ENCODE results near the gene OR10G6. TPM values are rescaled to one million over a fixed set of nuclear protein-coding genes. Genes with fewer than 3 reads are reported as not detected.

OR10G6 gene
- total RNA-seq (2021; ENCODE audit: unreplicated experiment) (not detected), Bru-seq, nascent RNA (not detected), BruChase-seq, experiment 1, labeled RNA remaining after a 2-hour chase (not detected), BruChase-seq, experiment 2, labeled RNA remaining after a 6-hour chase (not detected)
- polyA plus RNA-seq (2012; ENCODE audit: insufficient read length): not detected
- long read RNA-seq: 0 reads

- CTCF ChIA-PET: no interaction called here
- BruUV-seq (replicated peaks): no TSS peak
- ATAC-seq (no peak), DNase-seq (ENCODE audit: low read depth, low spot score) (no peak)
- Histone ChIP-seq H3K4me1 (ENCODE audit: control insufficient read depth, insufficient read depth, low read length) (no peaks in the 10 kb centered on the region), H3K27ac (ENCODE audit: low read length) (no peak within 1 kb of the TSS), H3K27me3 (ENCODE audit: control insufficient read depth, insufficient read depth, low read length) (no peaks in the 10 kb centered on the region), H3K9me3 (ENCODE audit: control insufficient read depth, insufficient read depth, low read depth, low read length) (no peaks in the 10 kb centered on the region), H3K36me3 (ENCODE audit: control insufficient read depth, insufficient read depth, low read length) (no peaks in the 10 kb centered on the region), H3K4me3 (ENCODE audit: low read depth in 2 of 2, low read length in 2 of 2) (no peak within 1 kb of the TSS)
- in situ Hi-C loops (cut with HindIII; ENCODE audit: low pct_unique_long_range_greater_than_20kb, low sequenced_read_pairs) (no loop called here), intact Hi-C loops (cut with micrococcal nuclease; ENCODE audit: unreplicated experiment) (no loop called here)
- TF ChIP-seq POLR2AphosphoS5 (IDR thresholded peaks at IDR 0.05; ENCODE audit: low read depth, low read length) (no peak), SIN3A (IDR thresholded peaks at IDR 0.05; ENCODE audit: borderline replicate concordance, insufficient read depth, low read depth, low read length) (no peak), TCF7L2 (IDR thresholded peaks at IDR 0.05; ENCODE audit: low read depth, low read length) (no peak)
- TF ChIP-seq, protein P1, sequence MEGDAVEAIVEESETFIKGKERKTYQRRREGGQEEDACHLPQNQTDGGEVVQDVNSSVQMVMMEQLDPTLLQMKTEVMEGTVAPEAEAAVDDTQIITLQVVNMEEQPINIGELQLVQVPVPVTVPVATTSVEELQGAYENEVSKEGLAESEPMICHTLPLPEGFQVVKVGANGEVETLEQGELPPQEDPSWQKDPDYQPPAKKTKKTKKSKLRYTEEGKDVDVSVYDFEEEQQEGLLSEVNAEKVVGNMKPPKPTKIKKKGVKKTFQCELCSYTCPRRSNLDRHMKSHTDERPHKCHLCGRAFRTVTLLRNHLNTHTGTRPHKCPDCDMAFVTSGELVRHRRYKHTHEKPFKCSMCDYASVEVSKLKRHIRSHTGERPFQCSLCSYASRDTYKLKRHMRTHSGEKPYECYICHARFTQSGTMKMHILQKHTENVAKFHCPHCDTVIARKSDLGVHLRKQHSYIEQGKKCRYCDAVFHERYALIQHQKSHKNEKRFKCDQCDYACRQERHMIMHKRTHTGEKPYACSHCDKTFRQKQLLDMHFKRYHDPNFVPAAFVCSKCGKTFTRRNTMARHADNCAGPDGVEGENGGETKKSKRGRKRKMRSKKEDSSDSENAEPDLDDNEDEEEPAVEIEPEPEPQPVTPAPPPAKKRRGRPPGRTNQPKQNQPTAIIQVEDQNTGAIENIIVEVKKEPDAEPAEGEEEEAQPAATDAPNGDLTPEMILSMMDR (IDR thresholded peaks at IDR 0.05): no peak
- TF ChIP-seq, protein P2, sequence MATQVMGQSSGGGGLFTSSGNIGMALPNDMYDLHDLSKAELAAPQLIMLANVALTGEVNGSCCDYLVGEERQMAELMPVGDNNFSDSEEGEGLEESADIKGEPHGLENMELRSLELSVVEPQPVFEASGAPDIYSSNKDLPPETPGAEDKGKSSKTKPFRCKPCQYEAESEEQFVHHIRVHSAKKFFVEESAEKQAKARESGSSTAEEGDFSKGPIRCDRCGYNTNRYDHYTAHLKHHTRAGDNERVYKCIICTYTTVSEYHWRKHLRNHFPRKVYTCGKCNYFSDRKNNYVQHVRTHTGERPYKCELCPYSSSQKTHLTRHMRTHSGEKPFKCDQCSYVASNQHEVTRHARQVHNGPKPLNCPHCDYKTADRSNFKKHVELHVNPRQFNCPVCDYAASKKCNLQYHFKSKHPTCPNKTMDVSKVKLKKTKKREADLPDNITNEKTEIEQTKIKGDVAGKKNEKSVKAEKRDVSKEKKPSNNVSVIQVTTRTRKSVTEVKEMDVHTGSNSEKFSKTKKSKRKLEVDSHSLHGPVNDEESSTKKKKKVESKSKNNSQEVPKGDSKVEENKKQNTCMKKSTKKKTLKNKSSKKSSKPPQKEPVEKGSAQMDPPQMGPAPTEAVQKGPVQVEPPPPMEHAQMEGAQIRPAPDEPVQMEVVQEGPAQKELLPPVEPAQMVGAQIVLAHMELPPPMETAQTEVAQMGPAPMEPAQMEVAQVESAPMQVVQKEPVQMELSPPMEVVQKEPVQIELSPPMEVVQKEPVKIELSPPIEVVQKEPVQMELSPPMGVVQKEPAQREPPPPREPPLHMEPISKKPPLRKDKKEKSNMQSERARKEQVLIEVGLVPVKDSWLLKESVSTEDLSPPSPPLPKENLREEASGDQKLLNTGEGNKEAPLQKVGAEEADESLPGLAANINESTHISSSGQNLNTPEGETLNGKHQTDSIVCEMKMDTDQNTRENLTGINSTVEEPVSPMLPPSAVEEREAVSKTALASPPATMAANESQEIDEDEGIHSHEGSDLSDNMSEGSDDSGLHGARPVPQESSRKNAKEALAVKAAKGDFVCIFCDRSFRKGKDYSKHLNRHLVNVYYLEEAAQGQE (IDR thresholded peaks at IDR 0.05; ENCODE audit: insufficient read depth in 1 of 2, low read depth in 2 of 2, low read length in 1 of 2): no peak
- POLR2A ChIA-PET: no interaction called here
Measured at GRCh38 chr11:123995119-123995518, at the start of gene OR10G6. Gene OR10G6, minus strand, starts transcription at chr11:123995161. Its CDS starts 0 bp downstream, at chr11:123995161.

- H3K27ac ChIP-seq (ENCODE audit: low read length): no peak overlapping the region
- H3K9me3 ChIP-seq (ENCODE audit: control insufficient read depth, insufficient read depth, low read depth, low read length): no peaks in the 10 kb centered on the region
- no peak for ATAC-seq
- no peaks in the 10 kb centered on the region for H3K27me3 ChIP-seq (ENCODE audit: control insufficient read depth, insufficient read depth, low read length)
- TF ChIP-seq SIN3A (IDR thresholded peaks at IDR 0.05; ENCODE audit: borderline replicate concordance, insufficient read depth, low read depth, low read length) (no peak), TCF7L2 (IDR thresholded peaks at IDR 0.05; ENCODE audit: low read depth, low read length) (no peak), POLR2AphosphoS5 (IDR thresholded peaks at IDR 0.05; ENCODE audit: low read depth, low read length) (no peak)
- TF ChIP-seq, protein P2 (IDR thresholded peaks at IDR 0.05; ENCODE audit: insufficient read depth in 1 of 2, low read depth in 2 of 2, low read length in 1 of 2): no peak
- TF ChIP-seq, protein P1 (IDR thresholded peaks at IDR 0.05): no peak
- BruUV-seq (replicated peaks): no TSS peak
- DNase-seq (ENCODE audit: low read depth, low spot score): no peak
- H3K4me1 ChIP-seq (ENCODE audit: control insufficient read depth, insufficient read depth, low read length): no peaks in the 10 kb centered on the region
- no peaks in the 10 kb centered on the region for H3K36me3 ChIP-seq (ENCODE audit: control insufficient read depth, insufficient read depth, low read length)
- CTCF ChIA-PET: no interaction called here
- no peak overlapping the region for H3K4me3 ChIP-seq (ENCODE audit: low read depth in 2 of 2, low read length in 2 of 2)
- in situ Hi-C loops (cut with HindIII; ENCODE audit: low pct_unique_long_range_greater_than_20kb, low sequenced_read_pairs): no loop called here
- POLR2A ChIA-PET: no interaction called here
- intact Hi-C loops (cut with micrococcal nuclease; ENCODE audit: unreplicated experiment): no loop called here
Measured at GRCh38 chr11:124043420-124043819, 48.5 kb upstream of the OR10G6 start.

Measured in Panc1 (cell line).